NCI-H1694 treated with DMSO at 0.1 percent for 48 hours (cell line): ENCODE data around the gene LRRN4CL.
"Not testable (repeated sequence)": the region's sequence is repeated elsewhere in the genome, so short reads cannot be mapped to it uniquely, and the experiment has no call there.

Experiments used
- DNase-seq: peaks from one replicate; lab custom pipeline; 2025; lab: John Stamatoyannopoulos, UW

Gene LRRN4CL

DNA sequence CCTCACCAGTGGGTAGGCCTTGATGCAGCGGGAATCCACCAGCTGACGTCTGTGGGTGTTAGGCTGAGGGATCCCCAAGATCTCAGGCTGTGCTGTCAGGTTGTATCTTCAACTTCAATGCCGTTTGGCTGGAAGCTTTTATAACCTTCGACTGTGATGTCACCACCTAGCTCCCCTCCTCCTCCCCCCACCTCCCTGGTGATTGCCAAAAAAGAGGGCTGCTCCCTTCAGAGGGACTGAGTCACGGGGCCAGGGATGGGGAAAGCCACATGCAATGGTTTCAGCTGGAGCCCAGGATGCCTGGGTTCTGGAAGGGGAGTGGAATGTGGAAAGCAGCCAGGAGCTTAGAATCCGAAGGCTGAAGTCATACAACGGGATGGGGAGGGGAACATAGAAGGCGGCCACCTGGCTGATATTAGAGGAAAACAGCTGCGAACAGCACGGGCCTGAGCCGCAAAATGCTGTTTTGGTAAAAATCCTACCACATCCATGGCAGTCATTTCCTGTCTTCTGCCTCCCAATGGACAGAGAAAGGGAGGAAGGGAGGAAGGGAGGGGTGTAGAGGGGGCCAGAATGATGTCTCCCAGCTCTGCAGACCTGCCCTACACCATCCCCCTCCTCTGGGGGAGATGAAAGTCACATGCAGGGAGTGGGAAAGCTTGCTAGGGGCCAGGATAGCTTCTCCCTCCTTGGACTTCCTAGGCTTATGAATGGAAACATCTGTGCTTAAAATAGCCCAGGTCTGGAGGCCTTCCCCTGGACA is at the start of gene LRRN4CL:
TSS of gene LRRN4CL (minus strand) at position 110 of the 763 bp plus-strand sequence. CDS start 1,022 bp downstream, outside the sequence.
- peak; percentile 19 for DNase-seq

DNA sequence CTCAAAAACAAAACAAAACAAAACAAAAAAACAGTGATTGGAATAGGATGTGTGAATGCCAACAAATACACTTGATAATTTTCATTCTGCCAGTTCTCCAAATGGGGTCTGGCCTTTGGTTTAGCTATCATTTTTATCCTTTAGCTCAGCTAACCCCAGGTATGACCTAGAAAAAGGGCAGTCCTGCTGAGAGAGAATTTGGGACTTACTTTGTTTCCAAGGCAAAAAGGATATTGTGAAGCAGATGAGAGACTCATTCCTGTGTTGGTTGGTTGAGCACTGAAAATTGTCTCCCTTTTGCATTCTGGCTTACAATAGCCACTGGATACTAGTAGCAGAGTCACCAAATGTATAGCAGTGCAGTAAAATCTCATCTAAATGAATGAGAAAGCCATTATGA is 47.9 kb upstream of the LRRN4CL start:
- no peak for DNase-seq

DNA sequence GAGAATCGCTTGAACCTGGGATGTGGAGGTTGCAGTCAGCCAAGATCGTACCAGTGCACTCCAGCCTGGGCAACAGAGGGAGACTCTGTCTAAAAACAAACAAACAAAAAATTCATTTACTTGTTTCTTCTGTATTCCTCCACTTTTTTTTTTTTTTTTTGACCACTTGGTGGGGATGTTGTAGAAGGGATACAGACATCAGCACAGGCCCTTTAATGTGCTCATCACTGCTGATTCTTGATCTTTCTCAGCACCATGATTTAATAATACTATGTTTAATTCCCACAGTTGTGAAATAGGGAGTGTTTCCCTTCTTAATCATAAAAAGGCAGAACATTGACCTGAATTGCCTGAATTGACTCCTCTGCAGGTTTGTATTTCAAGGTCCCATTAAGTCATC is 43.5 kb upstream of the LRRN4CL start:
- DNase-seq = no peak

DNA sequence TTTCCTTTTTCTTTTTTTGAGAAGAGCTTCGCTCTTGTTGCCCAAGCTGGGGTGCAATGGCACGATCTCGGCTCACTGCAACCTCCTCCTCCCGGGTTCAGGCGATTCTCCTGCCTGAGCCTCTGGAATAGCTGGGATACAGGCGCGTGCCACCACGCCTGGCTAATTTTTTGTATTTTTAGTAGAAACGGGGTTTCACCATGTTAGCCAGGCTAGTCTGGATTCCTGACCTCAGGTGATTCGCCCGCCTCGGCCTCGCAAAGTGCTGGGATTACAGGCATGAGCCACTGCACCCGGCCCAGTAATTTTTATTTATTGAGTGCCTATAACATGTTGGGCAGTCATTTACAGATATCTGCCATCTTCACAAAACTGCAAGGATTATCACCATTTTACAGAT is 40.7 kb upstream of the LRRN4CL start:
- DNase-seq = not testable (repeated sequence)

DNA sequence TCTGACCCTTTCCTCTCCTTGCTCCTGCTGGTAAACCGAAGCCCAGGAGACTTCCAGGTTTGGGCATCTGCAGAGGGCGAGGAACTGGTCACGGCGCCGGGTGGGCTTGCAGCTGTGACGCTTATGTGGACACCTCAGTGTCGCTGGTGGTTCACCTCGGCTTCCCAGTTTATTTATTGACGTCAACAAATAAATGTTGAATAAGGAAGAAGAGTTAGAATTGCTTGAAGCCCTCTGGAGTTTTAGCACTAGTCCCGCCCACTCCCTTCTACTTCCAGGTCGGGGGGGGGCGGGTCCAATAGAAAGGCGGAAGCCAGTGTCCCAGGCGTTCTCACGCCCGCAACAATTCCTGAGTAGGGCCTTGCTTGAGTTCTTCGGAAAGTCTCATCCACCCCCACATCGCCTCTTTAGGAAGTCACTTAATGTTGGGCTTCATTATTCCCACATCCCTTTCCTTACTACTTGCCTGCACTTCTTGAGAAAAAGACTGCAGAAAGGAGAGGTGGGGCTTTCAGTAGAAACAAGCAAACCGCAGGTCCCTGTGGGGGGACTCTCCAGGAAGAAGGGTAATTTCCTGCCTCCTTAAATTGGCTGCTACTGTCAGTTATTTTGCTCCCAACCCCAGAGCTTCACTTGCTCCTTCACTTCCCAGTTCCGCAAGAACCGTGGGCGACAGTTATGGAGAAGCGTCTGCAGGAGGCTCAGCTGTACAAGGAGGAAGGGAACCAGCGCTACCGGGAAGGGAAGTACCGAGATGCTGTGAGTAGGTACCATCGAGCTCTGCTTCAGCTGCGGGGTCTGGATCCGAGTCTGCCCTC is 39.0 kb upstream of the LRRN4CL start, which contains the start of gene TTC9C:
TSS of gene TTC9C (plus strand) at position 316 of the 818 bp plus-strand sequence. CDS start at position 679, 363 bp downstream.
- peak; percentile 74 for DNase-seq

DNA sequence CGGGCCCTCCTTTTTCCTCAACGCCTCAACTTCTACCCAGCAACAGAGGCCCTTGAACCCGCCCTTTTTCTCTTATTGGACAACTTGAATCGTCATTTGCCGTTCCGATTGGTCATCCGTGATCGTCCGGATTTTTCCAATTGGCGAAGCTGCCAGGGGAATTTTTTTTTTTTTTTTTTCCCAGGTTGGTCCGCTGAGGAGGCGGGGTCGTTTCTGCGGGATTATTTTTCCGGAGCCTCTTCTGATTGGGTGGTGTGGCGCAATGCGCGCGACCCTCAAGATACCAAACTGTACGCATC is 38.5 kb upstream of the LRRN4CL start:
- peak; percentile 95 for DNase-seq

DNA sequence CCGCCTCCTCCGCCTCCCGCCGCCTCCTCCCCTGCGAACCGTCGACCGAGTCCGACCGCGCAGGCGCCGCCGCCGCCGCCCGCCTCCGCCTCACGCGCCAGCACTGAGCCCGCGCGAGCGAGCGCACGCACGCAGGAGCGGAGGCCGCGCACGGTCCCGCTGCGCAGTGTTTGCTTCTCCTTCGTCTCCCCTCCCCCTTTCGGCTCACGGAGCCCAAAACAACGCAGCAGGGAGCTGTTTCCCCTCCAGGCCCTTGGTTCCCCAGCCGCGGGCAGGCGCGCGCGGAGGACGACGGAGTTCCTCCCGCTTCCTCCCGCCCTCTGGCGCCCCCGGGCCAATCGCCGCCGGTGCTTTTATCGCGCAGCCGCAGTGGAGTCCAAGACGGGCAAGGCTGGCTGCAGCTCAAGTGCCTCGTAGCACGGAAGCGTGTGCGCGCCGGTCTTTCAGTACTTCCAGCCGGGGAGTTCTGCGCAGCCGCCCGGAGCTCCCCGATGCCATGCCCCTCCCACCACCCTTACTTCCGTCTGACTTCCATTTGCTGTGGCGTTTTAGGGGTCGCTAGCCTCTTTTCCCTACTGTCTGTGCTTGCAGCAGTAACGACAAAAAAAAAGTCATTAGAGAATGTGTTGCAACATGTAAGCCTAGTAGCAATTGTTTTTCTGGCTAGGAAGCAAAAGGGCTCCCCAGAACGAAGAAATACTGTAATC is 38.0 kb upstream of the LRRN4CL start, which contains the start of gene HNRNPUL2:
TSS of gene HNRNPUL2 (minus strand) at position 293 of the 707 bp plus-strand sequence. CDS start 301 bp downstream, outside the sequence.
- DNase-seq = peak; percentile 95

DNA sequence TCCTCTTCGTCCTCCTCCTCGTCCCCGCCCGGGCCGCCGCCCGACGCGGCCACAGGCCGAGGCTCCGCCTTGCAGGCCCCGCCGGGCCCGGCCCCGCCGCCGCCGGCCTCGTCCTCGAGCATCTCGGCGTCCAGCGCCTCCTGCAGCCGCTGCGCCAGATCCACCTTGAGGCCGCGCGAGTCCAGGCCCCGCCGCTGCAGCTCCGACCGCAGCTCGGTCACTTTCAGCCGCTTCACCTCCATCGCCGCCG is 37.5 kb upstream of the LRRN4CL start:
- DNase-seq = no peak

DNA sequence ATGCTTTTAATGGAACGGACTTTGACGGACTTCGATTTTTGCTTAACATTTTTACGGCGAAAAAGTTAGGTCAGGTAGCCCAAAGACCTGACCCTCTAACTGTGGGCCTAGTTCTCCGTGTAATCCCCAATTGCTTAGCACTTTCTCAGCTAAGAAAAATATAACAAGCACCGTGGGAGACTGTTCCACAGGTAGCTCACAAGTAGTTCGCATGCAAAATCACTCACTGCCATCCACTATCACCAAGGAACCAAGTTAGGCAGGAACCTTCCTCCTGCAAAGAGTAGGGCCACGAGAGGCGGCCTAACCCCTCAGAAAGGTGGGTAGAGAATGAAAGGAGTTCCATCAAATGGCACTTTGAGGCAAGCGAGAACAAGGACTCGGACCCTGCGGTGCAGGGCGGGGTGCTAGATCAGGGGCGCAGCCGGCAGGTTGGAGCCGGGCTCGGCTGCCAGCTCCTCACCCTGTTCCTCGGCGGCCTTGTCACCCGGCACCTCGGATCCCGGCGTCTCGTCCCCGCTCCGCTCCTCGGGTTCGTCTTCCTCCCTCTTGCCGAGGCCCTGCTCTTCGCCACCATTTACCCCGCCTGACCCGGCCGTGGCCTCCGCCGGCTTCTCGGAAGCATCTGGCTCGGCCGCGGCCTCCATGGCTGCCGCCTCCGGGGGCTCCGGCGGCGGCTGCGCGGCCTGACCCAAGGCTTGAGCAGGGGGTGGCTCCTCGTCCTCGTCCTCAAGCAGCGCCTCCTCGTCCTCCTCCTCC is 37.0 kb upstream of the LRRN4CL start:
- no peak for DNase-seq

DNA sequence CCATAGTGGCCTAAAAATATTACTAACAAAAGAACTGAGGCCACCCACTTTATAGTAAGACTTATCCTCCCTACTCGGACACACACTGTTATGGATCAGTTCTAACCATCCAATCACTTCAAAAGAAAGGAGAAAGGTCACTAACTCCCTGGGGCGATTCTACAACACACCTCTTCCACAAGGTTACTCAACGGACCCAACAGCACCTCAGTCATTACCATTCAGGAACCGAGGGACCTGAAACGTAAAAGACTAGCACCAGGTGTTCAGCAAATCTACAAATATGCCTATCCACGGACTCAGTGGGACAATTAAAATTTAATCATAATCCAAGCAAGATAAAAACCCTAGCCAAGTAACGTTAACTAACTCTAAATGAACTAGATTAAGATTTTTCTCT is 36.3 kb upstream of the LRRN4CL start:
- DNase-seq = no peak

DNA sequence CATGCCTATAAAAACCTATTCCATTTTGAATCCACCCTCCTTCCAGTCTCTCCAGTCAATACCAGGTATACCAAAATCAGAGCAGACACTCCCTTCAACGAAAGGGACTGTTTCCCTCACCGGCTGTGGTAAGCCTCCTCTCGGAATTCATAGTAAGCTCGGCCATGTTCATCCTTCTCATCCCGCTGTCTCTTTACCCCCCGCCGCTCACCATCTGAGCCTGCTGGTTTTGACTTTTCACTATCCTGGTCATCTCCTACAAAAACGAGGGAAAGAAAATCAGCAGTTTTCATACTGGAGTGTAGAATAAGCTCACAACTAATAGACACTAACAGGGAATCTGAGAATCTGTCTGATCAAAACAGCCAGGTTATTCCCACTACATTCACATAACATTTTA is 34.8 kb upstream of the LRRN4CL start:
- no peak for DNase-seq

DNA sequence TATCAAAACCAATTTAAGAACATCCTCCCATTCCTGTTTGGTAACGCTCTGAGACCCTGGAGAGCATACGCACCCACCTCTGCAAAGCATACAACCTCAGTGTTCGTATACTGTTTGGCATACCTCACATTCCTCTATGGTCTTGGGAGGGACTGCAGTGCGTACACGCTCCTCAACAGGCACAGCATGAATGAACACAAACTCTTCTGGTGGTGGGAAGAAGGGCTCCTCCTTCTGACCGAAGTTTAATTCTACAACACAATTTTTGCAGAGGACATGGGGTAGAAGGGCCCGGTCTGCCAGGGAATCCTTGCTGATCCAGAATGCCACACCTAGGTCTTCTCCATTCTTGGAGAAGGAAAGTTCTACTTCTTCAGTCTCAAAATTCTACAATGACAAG is 32.7 kb upstream of the LRRN4CL start:
- no peak for DNase-seq

DNA sequence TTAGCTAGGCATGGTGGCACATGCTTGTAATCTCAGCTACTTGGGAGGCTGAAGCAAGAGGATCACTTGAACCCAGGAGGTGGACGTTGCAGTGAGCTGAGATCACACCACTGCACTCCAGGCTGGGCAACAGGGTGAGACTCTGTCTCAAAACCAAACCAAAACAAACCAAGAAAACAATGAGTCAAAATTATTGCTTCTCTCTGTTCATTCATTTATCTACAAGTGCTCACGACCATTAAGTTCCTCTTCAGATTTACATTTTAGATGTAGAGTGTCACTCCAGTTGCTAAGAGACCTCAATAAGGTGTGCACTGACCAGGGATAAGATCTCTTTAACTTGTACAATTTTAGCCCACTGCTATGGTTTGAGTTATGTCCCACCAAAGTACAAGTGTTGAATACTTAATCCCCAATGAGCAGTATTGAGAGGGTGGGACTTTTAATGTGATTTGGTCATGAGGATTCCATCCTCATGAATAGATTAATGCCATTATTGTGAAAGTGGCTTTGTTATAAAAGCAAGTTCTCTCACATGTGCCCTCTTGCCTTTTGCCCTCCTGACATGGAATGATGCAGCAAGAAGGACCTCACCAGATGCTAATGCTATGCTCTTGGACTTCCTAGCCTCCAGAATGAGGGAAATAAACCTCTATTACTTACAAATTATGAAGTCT is 30.1 kb upstream of the LRRN4CL start:
- DNase-seq = no peak

DNA sequence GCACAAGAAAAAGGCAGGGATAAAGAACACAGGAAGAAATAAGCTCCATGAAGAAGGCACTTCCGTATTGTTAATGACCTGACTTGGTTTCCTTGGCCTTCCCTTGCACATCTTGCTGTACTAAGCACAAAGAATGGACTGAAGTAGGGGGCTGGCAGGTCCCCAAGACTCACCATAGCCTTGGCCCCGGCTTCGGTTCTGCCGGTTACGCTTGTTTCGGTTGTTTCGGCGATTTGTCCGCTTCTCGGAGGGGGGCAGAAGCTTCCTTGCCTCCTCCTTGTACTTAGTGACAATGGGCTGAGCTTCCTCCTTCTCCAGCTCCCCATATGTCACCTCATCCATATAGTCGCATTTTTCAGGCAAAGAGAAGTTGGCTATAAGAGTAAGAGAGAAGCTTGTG is 27.5 kb upstream of the LRRN4CL start:
- DNase-seq = no peak

DNA sequence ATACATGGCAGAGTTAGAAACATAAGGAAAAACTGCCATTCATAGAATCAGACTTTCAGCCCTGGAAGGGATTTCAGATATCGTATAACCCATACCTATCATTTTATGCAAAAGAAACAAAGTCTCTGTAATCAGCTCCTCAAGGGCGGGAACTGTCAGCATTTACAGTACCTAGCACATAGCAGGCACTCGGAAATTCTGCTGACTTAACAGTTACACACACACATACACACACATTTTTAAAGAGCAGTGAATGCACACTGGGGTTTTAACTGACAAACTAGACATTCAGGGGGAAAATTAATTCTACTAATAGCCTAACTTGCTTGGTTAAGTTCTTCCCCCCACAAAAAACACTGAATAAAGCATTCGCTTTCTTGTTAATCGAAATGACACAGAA is 26.9 kb upstream of the LRRN4CL start:
- DNase-seq = no peak

DNA sequence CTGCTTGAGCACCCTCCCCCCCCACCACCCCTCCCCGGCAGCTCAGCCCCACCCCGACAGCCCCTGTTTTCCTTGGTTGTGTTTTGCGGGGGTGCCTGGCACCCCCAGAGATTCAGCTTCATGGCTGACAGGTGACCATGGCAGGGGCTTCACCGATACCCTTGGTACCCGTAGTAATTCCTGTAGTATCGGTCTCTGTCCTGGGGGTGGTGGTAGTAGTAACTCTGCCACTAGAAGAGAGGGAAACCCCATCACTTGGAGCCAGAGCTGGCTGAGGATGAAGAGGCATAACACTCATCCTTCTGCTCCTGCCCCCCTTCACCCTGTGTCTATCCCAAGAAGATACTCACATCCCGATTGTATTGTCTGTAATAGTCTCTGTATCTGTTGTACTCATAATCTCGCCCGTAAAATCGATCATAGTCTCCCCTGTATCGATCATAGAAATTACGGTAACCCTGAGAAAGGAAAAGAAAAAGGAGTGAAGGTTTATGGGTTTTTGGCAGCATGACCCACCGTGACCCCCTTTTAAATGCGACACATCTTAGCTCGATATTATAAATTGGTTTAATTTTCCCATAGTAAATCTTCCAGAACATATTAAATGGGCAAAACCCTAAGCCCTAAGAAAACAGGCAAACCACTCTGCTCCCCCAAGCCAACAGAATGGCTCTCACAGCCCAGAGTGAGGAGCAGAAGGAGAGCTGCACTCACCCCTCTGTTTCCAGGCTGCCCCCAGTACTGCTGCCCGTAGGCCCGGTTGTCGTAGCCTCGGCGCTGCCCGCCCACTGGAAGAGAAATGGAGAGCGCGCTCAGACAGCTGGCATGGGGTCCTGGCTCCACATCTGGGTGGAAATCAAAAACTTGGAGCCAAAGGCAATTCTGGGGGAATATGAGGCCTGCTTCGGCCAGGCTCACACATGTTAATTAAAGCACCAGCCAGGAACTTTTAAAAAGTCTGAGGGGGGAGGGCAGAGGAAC is 26.1 kb upstream of the LRRN4CL start:
- no peak for DNase-seq

DNA sequence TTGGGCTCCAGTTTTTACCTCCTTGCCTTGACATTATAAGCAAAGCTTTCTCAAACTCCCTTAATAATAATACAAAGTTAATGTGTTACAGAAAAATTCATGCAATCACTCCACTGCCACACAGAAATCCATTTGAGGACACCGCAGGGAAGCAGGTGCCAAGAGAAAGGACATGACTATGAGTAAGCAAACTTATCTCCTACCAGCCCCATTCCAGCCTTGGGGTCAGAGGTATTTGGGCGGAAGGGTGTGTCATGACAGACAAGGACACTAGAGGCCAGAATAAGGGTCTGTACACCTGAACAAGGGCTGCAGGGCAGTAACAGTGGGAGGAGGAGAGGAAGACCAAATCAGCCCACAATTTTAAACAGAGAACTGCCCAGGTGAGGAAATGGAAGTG is 24.0 kb upstream of the LRRN4CL start:
- no peak for DNase-seq

DNA sequence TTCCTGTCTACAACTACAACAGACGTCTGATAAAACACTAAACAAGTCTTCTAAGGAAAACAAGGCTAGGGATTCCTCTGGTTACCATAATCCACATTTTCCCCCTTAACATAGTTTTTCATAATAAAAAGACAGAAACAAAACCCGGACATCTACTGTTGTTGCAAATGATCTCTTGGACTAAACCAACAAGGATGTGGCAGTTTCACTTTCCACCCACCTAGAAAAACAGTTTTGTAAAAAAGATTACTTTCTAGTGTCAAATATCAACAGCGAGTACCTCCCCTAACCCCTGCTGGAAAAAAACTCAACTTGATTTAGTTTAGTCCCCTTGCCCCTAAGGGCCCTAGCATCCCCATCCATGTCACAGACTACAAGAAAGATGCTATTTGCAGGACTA is 23.5 kb upstream of the LRRN4CL start:
- DNase-seq = no peak

DNA sequence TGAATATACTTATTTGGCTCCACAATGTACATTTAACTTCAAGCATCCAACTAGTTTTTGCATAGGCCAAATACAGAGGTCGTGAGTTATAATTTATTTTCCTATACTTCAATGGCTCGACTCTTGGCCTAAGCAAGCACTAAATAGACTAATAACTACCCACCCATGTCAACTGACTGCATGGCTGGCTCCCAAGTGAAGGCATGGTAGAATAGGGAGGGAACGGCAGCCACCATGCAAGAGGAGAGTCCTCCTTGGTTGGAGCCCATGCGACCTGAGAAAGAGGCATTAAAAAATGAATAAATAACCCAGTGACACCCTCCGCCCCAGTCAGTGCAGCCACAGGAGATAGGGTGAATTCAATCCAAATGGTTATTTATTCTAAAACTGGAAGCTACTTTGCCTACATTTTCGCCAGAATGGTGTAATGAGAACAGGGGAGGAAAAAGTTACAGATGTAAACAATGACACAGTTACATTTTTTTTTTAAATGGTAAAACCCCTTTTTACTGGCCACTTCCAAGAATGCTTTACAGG is 23.0 kb upstream of the LRRN4CL start:
- DNase-seq = no peak

DNA sequence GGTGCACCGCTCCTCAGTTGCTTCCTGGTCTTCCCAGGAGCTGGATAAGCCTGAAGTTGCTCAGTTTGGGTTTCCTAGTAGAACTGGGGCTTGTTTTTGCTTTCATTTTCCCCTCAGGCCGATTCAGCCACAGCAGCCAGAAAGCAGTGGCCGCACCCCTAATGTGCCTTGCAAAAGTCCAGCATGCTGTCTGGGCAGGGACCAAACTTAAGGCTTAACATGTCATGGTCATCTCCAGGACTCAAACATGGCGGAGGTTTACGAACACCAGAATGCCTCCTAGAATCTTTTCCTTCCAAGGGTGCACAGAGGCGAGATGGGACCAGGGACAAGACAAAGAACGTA is 20.6 kb upstream of the LRRN4CL start:
- no peak for DNase-seq
